B cell (primary cell): ENCODE data around the gene LMBR1L. TPM values are rescaled to one million over a fixed set of nuclear protein-coding genes. Genes with fewer than 3 reads are reported as not detected.

Experiments
- ATAC-seq: fragments of 200-7000 bp; cut with Tn5 transposase; one replicate; pipeline ENCODE4 v1.10.0; 2021; ENCODE audit warnings: low read depth, mild to moderate bottlenecking, moderate number of reproducible peaks, moderate library complexity
- CTCF ChIA-PET: fragments of 350-600 bp; sonication (Branson Sonifier 250); formaldehyde crosslinking; loops from one replicate; lab custom pipeline; 2021; ENCODE audit warnings: antibody characterized with exemption, inconsistent platforms; lab: Charles Lee
- POLR2A ChIA-PET: fragments of 350-600 bp; sonication (Branson Sonifier 250); formaldehyde crosslinking; loops from one replicate; lab custom pipeline; 2021; ENCODE audit warnings: antibody characterized with exemption; lab: Charles Lee
- DNase-seq: peaks from one replicate; pipeline ENCODE4 v3.0.0; 2013
- H2AFZ ChIP-seq: 2 replicates; pipeline ENCODE4 v1.6.1; 2012; ENCODE audit warnings: mild to moderate bottlenecking, low read depth, low read length; ENCODE audit not compliant: insufficient read depth, poor library complexity, severe bottlenecking
- H3K27ac ChIP-seq, 2 donors: 1 replicate in 1 of 2; 2 replicates in 1 of 2; pipeline ENCODE4 v1.5.1; 2012 to 2013; ENCODE audit warnings: low read length in 2 of 2, mild to moderate bottlenecking in 2 of 2, moderate library complexity in 1 of 2
- H3K27me3 ChIP-seq, 4 experiments: fragments of 200-600 bp in 1 of 4; sonication (generic) in 1 of 4; replicated peaks in 1 of 4; 1 replicate in 2 of 4; 2 replicates in 2 of 4; pipeline versions ENCODE4 v1.6.1 to v1.7.0; 2013 to 2016; ENCODE audit warnings: low read length in 3 of 4, mild to moderate bottlenecking in 2 of 4, mixed read lengths in 1 of 4, moderate library complexity in 1 of 4; ENCODE audit not compliant: insufficient read depth in 4 of 4, control insufficient read depth in 3 of 4; ENCODE audit errors: control extremely low read depth in 1 of 4
- H3K36me3 ChIP-seq, 2 experiments: replicated peaks in 1 of 2; 1 replicate in 1 of 2; 2 replicates in 1 of 2; pipeline versions ENCODE4 v1.6.1 to v1.7.1; 2013; ENCODE audit warnings: low read length in 1 of 2; ENCODE audit not compliant: insufficient read depth in 2 of 2, control insufficient read depth in 1 of 2; ENCODE audit errors: control extremely low read depth in 1 of 2, extremely low read depth in 1 of 2
- H3K4me1 ChIP-seq, 2 donors: fragments of 200-600 bp in 1 of 2; sonication (generic) in 1 of 2; 1 replicate in 1 of 2; 2 replicates in 1 of 2; pipeline versions ENCODE4 v1.5.1 to v1.6.1; 2013 to 2017; ENCODE audit warnings: low read length in 2 of 2; ENCODE audit not compliant: control insufficient read depth in 2 of 2, insufficient read depth in 2 of 2
- H3K4me2 ChIP-seq: replicated peaks from 2 replicates; pipeline ENCODE3; 2012; ENCODE audit warnings: mild to moderate bottlenecking, low read depth, low read length; ENCODE audit not compliant: poor library complexity, severe bottlenecking
- H3K4me3 ChIP-seq, 5 experiments: fragments of 200-600 bp in 1 of 5; sonication (generic) in 1 of 5; 1 replicate in 3 of 5; 2 replicates in 2 of 5; pipeline versions ENCODE4 v1.5.1 to v1.7.0; 2011 to 2016; ENCODE audit warnings: low read length in 4 of 5, mild to moderate bottlenecking in 4 of 5, low read depth in 2 of 5, control low read depth in 1 of 5, moderate library complexity in 1 of 5; ENCODE audit not compliant: insufficient read depth in 1 of 5; ENCODE audit errors: control extremely low read depth in 1 of 5, extremely low read depth in 1 of 5
- H3K79me2 ChIP-seq: fragments of 200-600 bp; sonication (generic); one replicate; pipeline ENCODE4 v1.6.0; 2016; ENCODE audit warnings: low read length; ENCODE audit not compliant: control insufficient read depth, insufficient read depth
- H3K9ac ChIP-seq: fragments of 200-600 bp; sonication (generic); 2 replicates; pipeline ENCODE4 v1.6.1; 2017; ENCODE audit warnings: mild to moderate bottlenecking, low read length, moderate library complexity
- H3K9me3 ChIP-seq, 3 donors: one replicate each; pipeline versions ENCODE4 v1.6.1 to v1.7.1; 2013; ENCODE audit warnings: low read length in 2 of 3; ENCODE audit not compliant: control insufficient read depth in 2 of 3, insufficient read depth in 1 of 3; ENCODE audit errors: control extremely low read depth in 1 of 3
- H4K20me1 ChIP-seq: 2 replicates; pipeline ENCODE4 v1.6.0; 2012; ENCODE audit warnings: mild to moderate bottlenecking, low read length; ENCODE audit not compliant: insufficient read depth, control insufficient read depth, poor library complexity, severe bottlenecking
- H3K27ac Mint-ChIP-seq: one replicate; pipeline ENCODE4 v1.8.0; 2021; ENCODE audit warnings: mixed read lengths
- H3K27me3 Mint-ChIP-seq: one replicate; pipeline ENCODE4 v1.8.0; 2021; ENCODE audit warnings: mixed read lengths
- H3K4me1 Mint-ChIP-seq: one replicate; pipeline ENCODE4 v1.8.0; 2021; ENCODE audit warnings: mixed read lengths
- H3K4me3 Mint-ChIP-seq: one replicate; pipeline ENCODE4 v1.8.0; 2021; ENCODE audit warnings: mixed read lengths
- H3K9me3 Mint-ChIP-seq: one replicate; pipeline ENCODE4 v1.8.0; 2022; ENCODE audit warnings: mixed read lengths; ENCODE audit not compliant: insufficient read depth
- CTCF ChIP-seq: fragments of 200-600 bp; IDR thresholded peaks from one replicate; pipeline ENCODE4 v1.8.0; 2022; ENCODE audit warnings: antibody characterized with exemption, mild to moderate bottlenecking
- EZH2 ChIP-seq: IDR thresholded peaks from 2 replicates; pipeline ENCODE4 v1.6.1; 2012; ENCODE audit warnings: borderline replicate concordance, low read depth, mild to moderate bottlenecking, moderate library complexity, low read length; ENCODE audit not compliant: insufficient read depth, poor library complexity, severe bottlenecking
- WGBS: methylation state at CpG from one replicate; pipeline ENCODE4 v1.1.5; 2013; ENCODE audit warnings: missing lambda C conversion rate; ENCODE audit not compliant: insufficient coverage; 5-methylcytosine and 5-hydroxymethylcytosine counted together
- intact Hi-C: fragments of 100-400 bp; cut with micrococcal nuclease; formaldehyde crosslinking; loops from one replicate; pipeline ENCODE4 v1.10.0; 2022
- polyA plus RNA-seq: library from polyadenylated mRNA; depleted of rRNA; stranded (reverse); fragments of >200 nt; gene quantifications from 2 replicates; pipeline ENCODE4 v1.2.3, GENCODE V29; 2012
- total RNA-seq, 2 donors: library from RNA; stranded (reverse); fragments of 120-200 nt in 1 of 2; gene quantifications; 1 replicate in 1 of 2; 2 replicates in 1 of 2; pipeline versions ENCODE4 v1.2.3 to v1.2.4, GENCODE V29; 2013 to 2022

Gene LMBR1L
- total and polyA plus RNA-seq, 2 donors (not counting 1 experiment from before 2014, with no cell fraction given), result 133 to 187 TPM

GRCh38 chr12:49121047-49121696 lies 10.5 kb upstream of the LMBR1L start:
- no peaks in the 10 kb centered on the region for H3K9me3 ChIP-seq
- 59% methylated on average over 4 of the region's 6 CpGs for WGBS
- H3K9ac ChIP-seq, result no peak overlapping the region
- ATAC-seq (no peak), DNase-seq (no peak)
- Mint-ChIP-seq H3K27ac (no peak overlapping the region), H3K4me3 (no peak overlapping the region), H3K9me3 (no peaks in the 10 kb centered on the region), H3K4me1 (no peaks in the 10 kb centered on the region), H3K27me3 (no peaks in the 10 kb centered on the region)
- no peak overlapping the region for H3K4me3 ChIP-seq
- no peak overlapping the region for H2AFZ ChIP-seq
- no peaks in the 10 kb centered on the region for H3K36me3 ChIP-seq
- H3K27ac ChIP-seq, result no peak overlapping the region
- no peaks in the 10 kb centered on the region for H4K20me1 ChIP-seq
- H3K27me3 ChIP-seq, result no peaks in the 10 kb centered on the region
- H3K4me2 ChIP-seq, result no peak overlapping the region
- ChIA-PET POLR2A (interaction anchor here (0.6 kb wide), 1 partner anchor 1809 kb away, joined by 4 read pairs; no protein-coding TSS in a partner anchor), CTCF (interaction anchor here (0.7 to 0.8 kb wide), 3 partner anchors 23 to 57 kb away, joined by 3 read pairs; no protein-coding TSS in a partner anchor)
- H3K4me1 ChIP-seq, result no peaks in the 10 kb centered on the region
- no peaks in the 10 kb centered on the region for H3K79me2 ChIP-seq
- intact Hi-C loops, result no loop called here
- TF ChIP-seq CTCF, result no peak

- H3K79me2 ChIP-seq, result peaks cover 29% of the 10 kb centered on the region
- no peaks in the 10 kb centered on the region for H3K27me3 ChIP-seq
- no peaks in the 10 kb centered on the region for H3K27me3 Mint-ChIP-seq
- H3K4me2 ChIP-seq, result peak overlapping the region; percentile 89
- 47% methylated on average over 2 of the region's 6 CpGs for WGBS
- H3K27ac Mint-ChIP-seq, result peak overlapping the region; percentile 96
- peaks cover 11% of the 10 kb centered on the region for H4K20me1 ChIP-seq
- H3K4me1 Mint-ChIP-seq, result peaks cover 38% of the 10 kb centered on the region
- intact Hi-C loops, result loop anchor here (2.0 kb wide), 1 partner anchor 50 kb away; no protein-coding TSS in a partner anchor
- peak overlapping the region; percentile 96 for H3K4me3 Mint-ChIP-seq
- POLR2A ChIA-PET, result interaction anchor here (0.5 to 4.3 kb wide), 4 partner anchors 12 to 154 kb away, joined by 4 to 47 read pairs (median 14); partner anchors contain the start of genes TUBA1A, TUBA1B and TUBA1C
- H3K27ac ChIP-seq, result peak overlapping the region; percentile 77 to 88
- ATAC-seq (no peak), DNase-seq (no peak)
- peaks cover 0 to 10% of the 10 kb centered on the region in 2 experiments for H3K36me3 ChIP-seq
- no peaks in the 10 kb centered on the region for H3K9me3 Mint-ChIP-seq
- peak overlapping the region in 4 of 5 experiments; percentile 53 to 99 (median 88) for H3K4me3 ChIP-seq
- no peak for TF ChIP-seq CTCF
- no peak for TF ChIP-seq EZH2
- peaks cover 16 to 23% of the 10 kb centered on the region in 2 donors for H3K4me1 ChIP-seq
- H3K9ac ChIP-seq, result peak overlapping the region; percentile 97
- peak overlapping the region; percentile 90 for H2AFZ ChIP-seq
- H3K9me3 ChIP-seq, result no peaks in the 10 kb centered on the region
- CTCF ChIA-PET, result interaction anchor here (0.6 to 17.6 kb wide), 9 partner anchors 14 to 124 kb away, joined by 3 to 193 read pairs (median 10); partner anchors contain the start of genes DHH and TUBA1B
Observed at GRCh38 chr12:49111206-49111605, 559 bp upstream of the LMBR1L start.
